Measurements from ENCODE around the gene FAAH.

The FAAH gene

GRCh38 chr1:46444466-46444865 lies 50.3 kb downstream of the FAAH start:
- H2AFZ ChIP-seq (ENCODE audit: low read length) = no peak overlapping the region
- H3K4me3 ChIP-seq (ENCODE audit: low read length in 2 of 2) = no peak overlapping the region
- no peak overlapping the region for H3K27ac ChIP-seq (replicated peaks; ENCODE audit: low read length)
- peaks cover 0 to 5% of the 10 kb centered on the region in 2 donors for H3K4me1 ChIP-seq (ENCODE audit: control insufficient read depth in 2 of 2, insufficient read depth in 1 of 2, low read depth in 1 of 2, low read length in 2 of 2)
- H2BK12ac ChIP-seq (ENCODE audit: low read length) = no peak overlapping the region
- H3K79me1 ChIP-seq (ENCODE audit: low read depth, low read length) = no peaks in the 10 kb centered on the region
- no peak overlapping the region for H3K4me2 ChIP-seq (ENCODE audit: insufficient read depth, low read length, poor library complexity, severe bottlenecking)
- H3K27me3 ChIP-seq (ENCODE audit: control insufficient read depth in 3 of 3, insufficient read depth in 3 of 3, low read depth in 1 of 3, low read length in 3 of 3) = peaks cover 23 to 65% (median 40%) of the 10 kb centered on the region in 3 experiments
- no peak overlapping the region for H3K9ac ChIP-seq (ENCODE audit: low read depth, low read length, poor library complexity)
- no peak overlapping the region for H4K8ac ChIP-seq (ENCODE audit: low read depth, low read length)
- DNase-seq (ENCODE audit: low spot score) = no peak
- H2BK120ac ChIP-seq (ENCODE audit: low read depth, low read length) = no peak overlapping the region
- no peak overlapping the region for H3K18ac ChIP-seq (ENCODE audit: low read length)
- H3K9me3 ChIP-seq (replicated peaks in 1 of 2; ENCODE audit: control insufficient read depth in 2 of 2, insufficient read depth in 1 of 2, low read depth in 1 of 2, low read length in 2 of 2) = no peaks in the 10 kb centered on the region
- no peak overlapping the region for H2BK15ac ChIP-seq (ENCODE audit: low read length)
- H2AK5ac ChIP-seq (ENCODE audit: low read depth, low read length) = no peak overlapping the region
- WGBS, 2 donors (ENCODE audit: extremely low coverage in 2 of 2, insufficient read length in 2 of 2, insufficient replicate concordance in 1 of 2) = no CpG with 5 or more reads among the region's 3 CpGs
- H3K36me3 ChIP-seq (replicated peaks in 1 of 2; ENCODE audit: control insufficient read depth in 2 of 2, insufficient read depth in 2 of 2, low read length in 2 of 2) = no peaks in the 10 kb centered on the region
- no peak overlapping the region for H2BK5ac ChIP-seq (ENCODE audit: low read length)
- H3K23ac ChIP-seq (ENCODE audit: low read depth, low read length, poor library complexity) = no peak overlapping the region
- no peak overlapping the region for H4K91ac ChIP-seq (ENCODE audit: low read depth, low read length, poor library complexity)
- H3K14ac ChIP-seq (ENCODE audit: low read length) = no peak overlapping the region
- no peak overlapping the region for H3K4ac ChIP-seq (ENCODE audit: low read length)

GRCh38 chr1:46445773-46446256 lies 51.7 kb downstream of the FAAH start:
- Histone ChIP-seq H3K14ac (ENCODE audit: low read length) (no peak overlapping the region), H3K27me3 (ENCODE audit: control insufficient read depth in 3 of 3, insufficient read depth in 3 of 3, low read depth in 1 of 3, low read length in 3 of 3) (peaks cover 23 to 72% (median 53%) of the 10 kb centered on the region in 3 experiments), H3K9ac (ENCODE audit: low read depth, low read length, poor library complexity) (no peak overlapping the region), H2BK120ac (ENCODE audit: low read depth, low read length) (no peak overlapping the region), H3K79me1 (ENCODE audit: low read depth, low read length) (no peaks in the 10 kb centered on the region), H3K4me2 (ENCODE audit: insufficient read depth, low read length, poor library complexity, severe bottlenecking) (no peak overlapping the region), H3K9me3 (replicated peaks in 1 of 2; ENCODE audit: control insufficient read depth in 2 of 2, insufficient read depth in 1 of 2, low read depth in 1 of 2, low read length in 2 of 2) (no peaks in the 10 kb centered on the region), H2BK15ac (ENCODE audit: low read length) (no peak overlapping the region), H2AFZ (ENCODE audit: low read length) (no peak overlapping the region), H3K23ac (ENCODE audit: low read depth, low read length, poor library complexity) (no peak overlapping the region), H2BK5ac (ENCODE audit: low read length) (no peak overlapping the region), H3K36me3 (replicated peaks in 1 of 2; ENCODE audit: control insufficient read depth in 2 of 2, insufficient read depth in 2 of 2, low read length in 2 of 2) (no peaks in the 10 kb centered on the region), H3K4ac (ENCODE audit: low read length) (no peak overlapping the region), H3K4me3 (ENCODE audit: low read length in 2 of 2) (no peak overlapping the region), H2BK12ac (ENCODE audit: low read length) (no peak overlapping the region), H2AK5ac (ENCODE audit: low read depth, low read length) (no peak overlapping the region), H3K18ac (ENCODE audit: low read length) (no peak overlapping the region), H4K8ac (ENCODE audit: low read depth, low read length) (no peak overlapping the region), H3K4me1 (ENCODE audit: control insufficient read depth in 2 of 2, insufficient read depth in 1 of 2, low read depth in 1 of 2, low read length in 2 of 2) (peaks cover 0 to 5% of the 10 kb centered on the region in 2 donors), H4K91ac (ENCODE audit: low read depth, low read length, poor library complexity) (no peak overlapping the region), H3K27ac (replicated peaks; ENCODE audit: low read length) (no peak overlapping the region)
- DNase-seq (ENCODE audit: low spot score) = no peak
- no CpG with 5 or more reads among the region's 3 CpGs for WGBS, 2 donors (ENCODE audit: extremely low coverage in 2 of 2, insufficient read length in 2 of 2, insufficient replicate concordance in 1 of 2)

- Histone ChIP-seq H4K8ac (ENCODE audit: low read depth, low read length) (no peak overlapping the region), H3K14ac (ENCODE audit: low read length) (no peak overlapping the region)
- DNase-seq (ENCODE audit: low spot score) = peak; percentile 81
These were observed 52.8 kb downstream of the FAAH start for GRCh38 chr1:46446646-46447498.

GRCh38 chr1:46447499-46448108 lies 53.5 kb downstream of the FAAH start:
- no peak overlapping the region for H2BK12ac ChIP-seq (ENCODE audit: low read length)
- no peak overlapping the region for H3K9ac ChIP-seq (ENCODE audit: low read depth, low read length, poor library complexity)
- H3K9me3 ChIP-seq (replicated peaks in 1 of 2; ENCODE audit: control insufficient read depth in 2 of 2, insufficient read depth in 1 of 2, low read depth in 1 of 2, low read length in 2 of 2) = no peaks in the 10 kb centered on the region
- H2AK5ac ChIP-seq (ENCODE audit: low read depth, low read length) = peak overlapping the region; percentile 22
- no peak for DNase-seq (ENCODE audit: low spot score)
- peak overlapping the region; percentile 18 for H3K23ac ChIP-seq (ENCODE audit: low read depth, low read length, poor library complexity)
- no peak overlapping the region for H3K4ac ChIP-seq (ENCODE audit: low read length)
- H3K4me1 ChIP-seq (ENCODE audit: control insufficient read depth in 2 of 2, insufficient read depth in 1 of 2, low read depth in 1 of 2, low read length in 2 of 2) = peaks cover 0 to 3% of the 10 kb centered on the region in 2 donors
- no peak overlapping the region for H3K14ac ChIP-seq (ENCODE audit: low read length)
- no peak overlapping the region for H4K8ac ChIP-seq (ENCODE audit: low read depth, low read length)
- H3K4me2 ChIP-seq (ENCODE audit: insufficient read depth, low read length, poor library complexity, severe bottlenecking) = peak overlapping the region; percentile 51
- H2AFZ ChIP-seq (ENCODE audit: low read length) = peak overlapping the region; percentile 83
- no peak overlapping the region for H2BK120ac ChIP-seq (ENCODE audit: low read depth, low read length)
- no peaks in the 10 kb centered on the region for H3K36me3 ChIP-seq (replicated peaks in 1 of 2; ENCODE audit: control insufficient read depth in 2 of 2, insufficient read depth in 2 of 2, low read length in 2 of 2)
- no peak overlapping the region for H4K91ac ChIP-seq (ENCODE audit: low read depth, low read length, poor library complexity)
- no peak overlapping the region for H2BK5ac ChIP-seq (ENCODE audit: low read length)
- WGBS, 2 donors (ENCODE audit: extremely low coverage in 2 of 2, insufficient read length in 2 of 2, insufficient replicate concordance in 1 of 2) = no CpG with 5 or more reads among the region's 14 CpGs
- no peak overlapping the region for H3K4me3 ChIP-seq (ENCODE audit: low read length in 2 of 2)
- H2BK15ac ChIP-seq (ENCODE audit: low read length) = no peak overlapping the region
- H3K18ac ChIP-seq (ENCODE audit: low read length) = peak overlapping the region; percentile 25
- no peaks in the 10 kb centered on the region for H3K79me1 ChIP-seq (ENCODE audit: low read depth, low read length)
- H3K27ac ChIP-seq (replicated peaks; ENCODE audit: low read length) = no peak overlapping the region
- peaks cover 23 to 90% (median 71%) of the 10 kb centered on the region in 3 experiments for H3K27me3 ChIP-seq (ENCODE audit: control insufficient read depth in 3 of 3, insufficient read depth in 3 of 3, low read depth in 1 of 3, low read length in 3 of 3)

More at GRCh38 chr1:46446646-46447498, 52.8 kb downstream of the FAAH start:
- Histone ChIP-seq H3K9ac (ENCODE audit: low read depth, low read length, poor library complexity) (no peak overlapping the region), H3K9me3 (replicated peaks in 1 of 2; ENCODE audit: control insufficient read depth in 2 of 2, insufficient read depth in 1 of 2, low read depth in 1 of 2, low read length in 2 of 2) (no peaks in the 10 kb centered on the region), H3K27ac (replicated peaks; ENCODE audit: low read length) (no peak overlapping the region), H3K4me3 (ENCODE audit: low read length in 2 of 2) (no peak overlapping the region), H3K27me3 (ENCODE audit: control insufficient read depth in 3 of 3, insufficient read depth in 3 of 3, low read depth in 1 of 3, low read length in 3 of 3) (peaks cover 23 to 82% (median 63%) of the 10 kb centered on the region in 3 experiments), H3K79me1 (ENCODE audit: low read depth, low read length) (no peaks in the 10 kb centered on the region), H3K4me1 (ENCODE audit: control insufficient read depth in 2 of 2, insufficient read depth in 1 of 2, low read depth in 1 of 2, low read length in 2 of 2) (peaks cover 0 to 5% of the 10 kb centered on the region in 2 donors), H3K36me3 (replicated peaks in 1 of 2; ENCODE audit: control insufficient read depth in 2 of 2, insufficient read depth in 2 of 2, low read length in 2 of 2) (no peaks in the 10 kb centered on the region), H3K4ac (ENCODE audit: low read length) (no peak overlapping the region), H2BK5ac (ENCODE audit: low read length) (no peak overlapping the region), H3K4me2 (ENCODE audit: insufficient read depth, low read length, poor library complexity, severe bottlenecking) (no peak overlapping the region), H2BK12ac (ENCODE audit: low read length) (no peak overlapping the region), H3K23ac (ENCODE audit: low read depth, low read length, poor library complexity) (no peak overlapping the region), H2AK5ac (ENCODE audit: low read depth, low read length) (no peak overlapping the region), H2BK15ac (ENCODE audit: low read length) (no peak overlapping the region), H4K91ac (ENCODE audit: low read depth, low read length, poor library complexity) (no peak overlapping the region), H3K18ac (ENCODE audit: low read length) (no peak overlapping the region), H2BK120ac (ENCODE audit: low read depth, low read length) (no peak overlapping the region), H2AFZ (ENCODE audit: low read length) (no peak overlapping the region)
- WGBS, 2 donors (ENCODE audit: extremely low coverage in 2 of 2, insufficient read length in 2 of 2, insufficient replicate concordance in 1 of 2) = no CpG with 5 or more reads among the region's 15 CpGs

Measured in neuronal stem cell (in vitro differentiated cells).